Naive thymus-derived CD4-positive, alpha-beta T cell (primary cell): Measurements from ENCODE around the gene MBD6. TPM values are rescaled to one million over a fixed set of nuclear protein-coding genes. Genes with fewer than 3 reads are reported as not detected.

Experiments
- microRNA-seq: library from miRNA; unstranded; fragments of <30 nt; microRNA quantifications from one replicate; pipeline ENCODE4 v1.2.0, GENCODE V29; 2022; ENCODE audit warnings: borderline microRNAs expressed
- polyA plus RNA-seq, 2 donors: library from polyadenylated mRNA; unstranded; fragments of 300-500 nt; fragmentation: Illumina TruSeq; gene quantifications; one replicate each; pipeline ENCODE4 v1.2.3, GENCODE V29; 2021
- total RNA-seq, 6 experiments: library from RNA in 5 of 6; stranded (reverse) in 5 of 6; gene quantifications; 1 replicate in 5 of 6; 2 replicates in 1 of 6; pipeline ENCODE4 v1.2.3 and lab custom pipeline; 2021 to 2026

Gene MBD6
- total and polyA plus RNA-seq, 7 experiments from 2014 or later: 0.50 to 127 (median 108) TPM

Small RNAs within 50 kb of the gene (microRNA-seq; reads per million reads assigned to microRNA genes)
- not detected for gene MIR616
- not detected for gene MIR6758

Other genes with a start within 250 kb of the MBD6 start
- 100 to 1,000 TPM in 4 of 5 experiments, 10 to 100 TPM in 1; 74.9 to 145 (median 120) TPM for gene R3HDM2, start 91.8 kb upstream of the MBD6 start, total RNA-seq
- 10 to 100 TPM; 13.7 to 25.8 TPM for gene R3HDM2, start 91.8 kb upstream of the MBD6 start, polyA plus RNA-seq
- gene INHBC, start 88.0 kb upstream of the MBD6 start, total RNA-seq: under 1 TPM in 1 of 5 experiments, not detected in 4; 0.16 TPM
- gene INHBC, start 88.0 kb upstream of the MBD6 start, polyA plus RNA-seq: not detected
- gene INHBE, start 67.5 kb upstream of the MBD6 start, total RNA-seq: under 1 TPM in 1 of 5 experiments, not detected in 4; 0.12 TPM
- not detected for gene INHBE, start 67.5 kb upstream of the MBD6 start, polyA plus RNA-seq
- 1 to 10 TPM in 2 of 5 experiments, under 1 TPM in 3; 0.39 to 1.4 (median 0.45) TPM for gene GLI1, start 63.0 kb upstream of the MBD6 start, total RNA-seq
- not detected for gene GLI1, start 63.0 kb upstream of the MBD6 start, polyA plus RNA-seq
- 100 to 1,000 TPM; 201 to 366 (median 347) TPM for gene ARHGAP9, start 43.0 kb upstream of the MBD6 start, total RNA-seq
- 100 to 1,000 TPM; 198 to 283 TPM for gene ARHGAP9, start 43.0 kb upstream of the MBD6 start, polyA plus RNA-seq
- 100 to 1,000 TPM; 178 to 229 (median 197) TPM for gene MARS1, start 34.8 kb upstream of the MBD6 start, total RNA-seq
- gene MARS1, start 34.8 kb upstream of the MBD6 start, polyA plus RNA-seq: 100 to 1,000 TPM in 1 of 2 donors, 10 to 100 TPM in 1; 86.0 to 118 TPM
- gene DDIT3, start 2.3 kb upstream of the MBD6 start, total RNA-seq: 100 to 1,000 TPM in 1 of 5 experiments, 10 to 100 TPM in 4; 19.6 to 124 (median 51.6) TPM
- gene DDIT3, start 2.3 kb upstream of the MBD6 start, polyA plus RNA-seq: 10 to 100 TPM; 15.9 to 23.1 TPM
- 10 to 100 TPM; 52.1 to 78.8 (median 63.0) TPM for gene DCTN2, start 24.4 kb downstream of the MBD6 start, total RNA-seq
- gene DCTN2, start 24.4 kb downstream of the MBD6 start, polyA plus RNA-seq: 10 to 100 TPM; 53.9 to 78.8 TPM
- 1 to 10 TPM in 4 of 5 experiments, under 1 TPM in 1; 0.95 to 1.7 (median 1.0) TPM for gene KIF5A, start 27.2 kb downstream of the MBD6 start, total RNA-seq
- gene KIF5A, start 27.2 kb downstream of the MBD6 start, polyA plus RNA-seq: under 1 TPM; 0.06 to 0.09 TPM
- 10 to 100 TPM; 20.1 to 29.7 (median 21.9) TPM for gene PIP4K2C, start 68.4 kb downstream of the MBD6 start, total RNA-seq
- 10 to 100 TPM; 18.5 to 29.7 TPM for gene PIP4K2C, start 68.4 kb downstream of the MBD6 start, polyA plus RNA-seq
- 10 to 100 TPM; 25.1 to 42.5 (median 35.6) TPM for gene DTX3, start 82.0 kb downstream of the MBD6 start, total RNA-seq
- gene DTX3, start 82.0 kb downstream of the MBD6 start, polyA plus RNA-seq: 1 to 10 TPM; 5.3 to 6.7 TPM
- 1 to 10 TPM in 1 of 5 experiments, under 1 TPM in 4; 0.29 to 1.2 (median 0.84) TPM for gene ARHGEF25, start 88.6 kb downstream of the MBD6 start, total RNA-seq
- not detected for gene ARHGEF25, start 88.6 kb downstream of the MBD6 start, polyA plus RNA-seq
- gene B4GALNT1, start 110.4 kb downstream of the MBD6 start, total RNA-seq: 1 to 10 TPM in 1 of 5 experiments, not detected in 4; 1.4 TPM
- not detected for gene B4GALNT1, start 110.4 kb downstream of the MBD6 start, polyA plus RNA-seq
- 100 to 1,000 TPM; 139 to 175 (median 171) TPM for gene OS9, start 171.3 kb downstream of the MBD6 start, total RNA-seq
- 10 to 100 TPM; 59.5 to 70.6 TPM for gene OS9, start 171.3 kb downstream of the MBD6 start, polyA plus RNA-seq
- 10 to 100 TPM; 33.9 to 66.7 (median 60.4) TPM for gene AGAP2, start 215.9 kb downstream of the MBD6 start, total RNA-seq
- 1 to 10 TPM; 3.0 to 6.0 TPM for gene AGAP2, start 215.9 kb downstream of the MBD6 start, polyA plus RNA-seq
- gene TSPAN31, start 222.2 kb downstream of the MBD6 start, total RNA-seq: 10 to 100 TPM; 12.3 to 23.9 (median 20.3) TPM
- gene TSPAN31, start 222.2 kb downstream of the MBD6 start, polyA plus RNA-seq: 10 to 100 TPM; 50.1 to 50.5 TPM
- gene CDK4, start 229.5 kb downstream of the MBD6 start, total RNA-seq: 100 to 1,000 TPM in 1 of 5 experiments, 10 to 100 TPM in 4; 23.8 to 108 (median 42.9) TPM
- gene CDK4, start 229.5 kb downstream of the MBD6 start, polyA plus RNA-seq: 100 to 1,000 TPM in 1 of 2 donors, 10 to 100 TPM in 1; 77.6 to 105 TPM
- gene MARCHF9, start 232.3 kb downstream of the MBD6 start, total RNA-seq: 10 to 100 TPM; 27.8 to 61.7 (median 44.4) TPM
- 1 to 10 TPM; 3.2 to 6.6 TPM for gene MARCHF9, start 232.3 kb downstream of the MBD6 start, polyA plus RNA-seq
- 1 to 10 TPM in 4 of 5 experiments, under 1 TPM in 1; 0.97 to 2.6 (median 1.7) TPM for gene CYP27B1, start 244.3 kb downstream of the MBD6 start, total RNA-seq
- gene CYP27B1, start 244.3 kb downstream of the MBD6 start, polyA plus RNA-seq: under 1 TPM in 1 of 2 donors, not detected in 1; 0.20 TPM
- 10 to 100 TPM; 11.8 to 30.9 (median 16.0) TPM for gene METTL1, start 249.3 kb downstream of the MBD6 start, total RNA-seq
- 10 to 100 TPM; 13.1 to 20.5 TPM for gene METTL1, start 249.3 kb downstream of the MBD6 start, polyA plus RNA-seq
- 1 to 10 TPM; 1.4 to 5.0 (median 2.1) TPM for gene EEF1AKMT3, start 249.8 kb downstream of the MBD6 start, total RNA-seq
- 1 to 10 TPM; 3.0 to 3.2 TPM for gene EEF1AKMT3, start 249.8 kb downstream of the MBD6 start, polyA plus RNA-seq